HK-2 (cell line): ENCODE measurements around the gene PTH1R.

Experiments used
- DNase-seq: peaks from one replicate; pipeline ENCODE4 v3.0.0-alpha.2; 2018; ENCODE audit not compliant: unreplicated experiment

Gene PTH1R

GRCh38 chr3:46946856-46947545 lies 69.5 kb downstream of the PTH1R start:
- DNase-seq: peak; percentile 42

GRCh38 chr3:46947546-46947901 lies 70.0 kb downstream of the PTH1R start:
- no peak for DNase-seq

- DNase-seq: no peak
These were observed 70.7 kb downstream of the PTH1R start for GRCh38 chr3:46947981-46948791.

GRCh38 chr3:46948830-46949671 lies 71.5 kb downstream of the PTH1R start:
- DNase-seq: no peak

- no peak for DNase-seq
These were observed 72.7 kb downstream of the PTH1R start for GRCh38 chr3:46950177-46950576.

- DNase-seq: no peak
These were observed 73.2 kb downstream of the PTH1R start for GRCh38 chr3:46950650-46951241.

GRCh38 chr3:46952813-46953212 lies 75.3 kb downstream of the PTH1R start:
- no peak for DNase-seq
